ENCODE measurements around the gene SLC26A5.
"Not testable (repeated sequence)": the region's sequence is repeated elsewhere in the genome, so short reads cannot be mapped to it uniquely, and the experiment has no call there.

SLC26A5 gene

DNA sequence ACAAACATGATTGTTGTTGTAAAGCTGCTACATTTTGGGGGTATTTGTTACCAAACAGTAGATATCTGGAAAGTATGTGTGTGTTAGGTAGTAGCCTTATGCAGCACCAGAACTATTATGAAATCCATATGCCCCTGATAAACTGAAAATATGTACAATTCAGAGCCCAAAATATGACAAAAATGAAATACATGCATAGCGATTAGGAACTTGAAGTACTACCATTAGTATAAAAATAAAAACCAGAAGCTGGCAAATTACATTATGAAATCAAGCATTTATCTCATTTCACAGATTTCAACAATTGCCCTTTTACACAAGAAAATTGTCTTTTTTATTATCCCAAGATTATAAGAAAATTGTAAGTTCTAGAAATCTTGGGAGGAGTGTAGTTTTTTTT is 33.9 kb downstream of the SLC26A5 start:
- no peak for FAIRE-seq

GRCh38 chr7:103405789-103406613 is 40.0 kb downstream of the SLC26A5 start:
- FAIRE-seq; DNase-seq (ENCODE audit: insufficient read length, low spot score): not testable (repeated sequence)

More for the DNA sequence above, 33.9 kb downstream of the SLC26A5 start:
- DNase-seq (ENCODE audit: insufficient read length, low spot score) = no peak

DNA sequence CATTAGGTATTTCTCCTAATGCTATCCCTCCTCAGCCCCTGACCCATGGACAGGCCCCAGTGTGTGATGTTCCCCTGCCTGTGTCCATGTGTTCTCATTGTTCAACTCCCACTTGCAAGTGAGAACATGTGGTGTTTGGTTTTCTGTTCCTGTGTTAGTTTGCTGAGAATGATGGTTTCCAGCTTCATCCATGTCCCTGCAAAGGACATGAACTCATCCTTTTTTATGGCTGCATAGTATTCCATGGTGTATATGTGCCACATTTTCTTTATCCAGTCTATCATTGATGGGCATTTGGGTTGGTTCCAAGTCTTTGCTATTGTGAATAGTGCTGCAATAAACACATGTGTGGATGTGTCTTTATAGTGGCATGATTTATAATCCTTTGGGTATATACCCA is 46.3 kb downstream of the SLC26A5 start:
- not testable (repeated sequence) for FAIRE-seq

GRCh38 chr7:103398483-103399127 is 47.4 kb downstream of the SLC26A5 start:
- DNase-seq (ENCODE audit: insufficient read length, low spot score) (no peak), FAIRE-seq (no peak)

More for the DNA sequence above, 46.3 kb downstream of the SLC26A5 start:
- DNase-seq (ENCODE audit: insufficient read length, low spot score) = not testable (repeated sequence)

DNA sequence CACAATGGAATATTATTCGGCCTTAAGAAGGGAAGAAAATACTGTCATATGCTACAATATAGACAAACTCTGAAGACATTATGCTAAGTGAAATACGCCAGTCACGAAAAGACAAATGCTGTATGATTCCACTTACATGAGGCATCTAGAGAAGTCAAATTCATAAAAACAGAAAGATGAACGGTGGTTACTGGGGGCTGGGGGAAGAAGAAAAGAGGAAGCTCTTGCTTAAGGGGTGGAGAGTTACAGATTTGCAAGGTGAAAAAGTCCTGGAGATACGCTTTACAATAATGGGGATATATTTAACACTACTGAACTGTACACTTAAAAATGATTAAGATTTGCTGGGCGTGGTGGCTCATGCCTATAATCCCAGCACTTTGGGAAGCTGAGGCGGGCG is 49.5 kb downstream of the SLC26A5 start:
- FAIRE-seq (no peak), DNase-seq (ENCODE audit: insufficient read length, low spot score) (no peak)

DNA sequence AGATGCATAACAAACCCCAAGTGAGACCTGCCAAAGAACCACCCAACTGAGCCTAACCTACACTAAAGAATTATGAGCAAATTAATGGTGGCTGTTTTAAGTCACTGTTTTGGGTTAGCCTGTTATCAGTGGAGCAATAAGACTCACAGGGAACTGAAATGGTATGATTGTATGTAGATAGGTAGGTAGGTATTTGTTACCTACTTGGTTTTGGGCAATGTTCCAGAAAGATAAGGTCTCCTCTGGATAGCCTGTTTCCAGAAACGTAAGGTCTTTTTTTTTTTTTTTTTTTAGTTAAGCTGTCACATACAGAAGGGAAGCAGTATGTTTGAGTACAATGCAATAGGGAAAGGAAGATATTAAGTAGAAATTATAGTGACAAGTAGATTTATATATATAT is 50.9 kb downstream of the SLC26A5 start:
- no peak for FAIRE-seq
- no peak for DNase-seq (ENCODE audit: insufficient read length, low spot score)

GRCh38 chr7:103394566-103394965 is 51.4 kb downstream of the SLC26A5 start:
- FAIRE-seq (no peak), DNase-seq (ENCODE audit: insufficient read length, low spot score) (no peak)

DNA sequence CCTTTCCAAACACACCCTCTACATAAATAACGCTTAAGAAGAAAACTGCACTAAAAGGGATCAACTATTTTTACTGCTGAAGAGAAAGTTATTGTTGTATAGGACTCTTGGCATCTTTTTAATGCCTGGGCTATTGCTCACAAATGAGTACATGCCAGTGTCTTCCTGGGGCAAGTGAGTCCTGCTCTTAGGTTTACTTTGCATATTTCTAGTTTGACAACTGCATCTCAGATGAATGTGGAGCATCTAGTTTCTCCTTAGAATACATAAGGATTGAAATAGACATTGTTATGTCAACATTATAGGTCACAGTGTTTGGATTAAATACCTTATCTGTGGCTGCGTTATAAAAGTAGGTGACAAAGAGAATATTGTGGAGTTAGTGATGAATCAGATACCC is 54.0 kb downstream of the SLC26A5 start:
- DNase-seq (ENCODE audit: insufficient read length, low spot score) = no peak
- no peak for FAIRE-seq

DNA sequence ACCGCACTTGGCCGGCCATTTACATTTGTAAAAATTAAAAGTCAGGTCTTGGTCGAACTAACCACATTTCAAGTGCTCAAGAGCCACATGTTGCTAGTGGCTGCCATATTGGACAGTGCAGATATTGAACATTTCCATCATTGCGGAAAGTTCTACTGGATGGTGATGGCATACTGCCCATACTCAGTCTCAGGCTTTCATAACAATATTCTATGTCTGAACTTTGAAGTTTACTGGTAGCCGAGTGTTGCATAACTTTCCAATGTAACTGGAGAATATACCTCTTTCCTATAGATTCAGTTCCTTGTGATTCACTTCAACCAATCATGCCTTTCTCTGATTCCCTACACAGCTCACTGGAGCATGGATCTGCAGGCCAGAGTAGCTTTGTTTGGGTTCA is 54.9 kb downstream of the SLC26A5 start:
- no peak for FAIRE-seq

GRCh38 chr7:103389263-103389662 is 56.7 kb downstream of the SLC26A5 start:
- FAIRE-seq = no peak

More for the DNA sequence above, 54.9 kb downstream of the SLC26A5 start:
- no peak for DNase-seq (ENCODE audit: insufficient read length, low spot score)

GRCh38 chr7:103388469-103389140 is 57.4 kb downstream of the SLC26A5 start:
- no peak for FAIRE-seq
- DNase-seq (ENCODE audit: insufficient read length, low spot score) = no peak

More at GRCh38 chr7:103389263-103389662, 56.7 kb downstream of the SLC26A5 start:
- DNase-seq (ENCODE audit: insufficient read length, low spot score) = no peak

DNA sequence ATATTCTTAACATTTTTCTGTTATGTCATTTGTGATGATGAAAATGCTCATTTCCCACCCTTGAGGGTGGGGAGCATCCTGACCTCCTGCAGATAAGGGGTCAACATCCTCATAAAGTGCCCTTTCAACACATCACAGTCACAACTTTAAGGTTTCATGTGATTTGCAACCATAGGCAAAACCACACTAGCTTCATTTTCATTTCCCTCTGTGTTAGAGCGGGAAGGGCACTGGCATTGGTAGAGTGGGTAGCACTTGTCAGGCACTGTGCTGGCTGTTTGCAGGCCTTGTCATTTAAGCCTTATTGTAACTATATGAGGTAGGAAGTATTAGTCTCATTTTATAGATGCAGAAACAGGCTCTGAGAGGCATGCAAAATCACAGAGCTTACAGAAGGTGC is 58.8 kb downstream of the SLC26A5 start:
- DNase-seq (ENCODE audit: insufficient read length, low spot score) (no peak), FAIRE-seq (no peak)

DNA sequence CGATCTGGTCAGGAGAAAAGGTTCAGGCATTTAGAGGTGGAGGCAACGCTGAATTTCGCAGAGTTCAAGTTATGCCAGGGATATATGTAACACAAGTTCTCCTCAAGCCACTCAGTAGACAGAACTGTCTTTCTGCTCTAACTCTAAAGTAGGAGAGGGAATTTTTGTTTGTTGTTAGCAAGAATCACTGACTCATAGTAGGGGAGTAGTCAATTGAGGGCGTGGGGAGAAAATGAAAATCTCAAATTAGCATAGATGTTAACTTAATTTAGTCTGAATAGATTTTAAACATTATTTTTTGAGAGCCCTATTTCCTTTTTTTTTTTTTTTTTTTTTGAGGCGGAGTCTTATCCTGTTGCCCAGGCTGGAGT is 64.0 kb downstream of the SLC26A5 start:
- FAIRE-seq = no peak
- DNase-seq (ENCODE audit: insufficient read length, low spot score) = no peak

- DNase-seq (ENCODE audit: insufficient read length, low spot score) = no peak
- peak; percentile 98 for FAIRE-seq
Observed at GRCh38 chr7:103381280-103382031, 64.6 kb downstream of the SLC26A5 start.

DNA sequence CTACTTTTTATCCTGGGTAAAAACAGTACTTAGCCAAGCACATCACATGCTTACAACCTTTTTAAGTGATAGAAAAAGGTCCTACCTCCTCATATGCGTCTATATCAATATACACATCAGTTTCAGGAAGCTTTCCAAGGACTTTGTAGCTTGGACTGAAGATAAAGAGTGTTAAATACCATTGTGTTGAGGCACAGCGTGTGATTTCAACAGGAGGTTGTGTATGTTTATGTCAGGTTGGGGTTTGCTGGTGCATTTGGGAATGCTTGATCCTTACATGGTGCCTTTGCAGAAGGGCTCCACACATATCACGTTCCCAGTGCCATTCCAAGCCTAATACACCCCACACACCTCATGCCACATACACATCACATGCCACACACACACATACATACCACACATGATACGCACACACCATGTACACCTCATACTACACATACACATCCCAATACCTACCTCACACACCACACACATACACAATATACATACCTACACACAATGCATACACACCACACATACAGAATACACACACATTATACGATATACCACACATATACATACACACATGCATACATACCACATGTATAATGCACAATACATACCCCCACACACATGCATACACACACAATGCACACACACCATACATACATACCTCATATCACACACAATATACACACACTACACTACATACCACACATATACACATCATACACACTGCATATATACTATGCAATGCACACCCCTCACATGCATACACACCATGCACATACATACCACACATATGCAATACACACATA is 65.4 kb downstream of the SLC26A5 start:
- FAIRE-seq = no peak

GRCh38 chr7:103379270-103379975 is 66.6 kb downstream of the SLC26A5 start:
- FAIRE-seq = no peak
- no peak for DNase-seq (ENCODE audit: insufficient read length, low spot score)

More for the DNA sequence above, 65.4 kb downstream of the SLC26A5 start:
- no peak for DNase-seq (ENCODE audit: insufficient read length, low spot score)

- no peak for DNase-seq (ENCODE audit: insufficient read length, low spot score)
- FAIRE-seq = no peak
Observed at GRCh38 chr7:103373866-103374643, 72.0 kb downstream of the SLC26A5 start.

- DNase-seq (ENCODE audit: insufficient read length, low spot score) (no peak), FAIRE-seq (no peak)
Observed at GRCh38 chr7:103369432-103369831, 76.6 kb downstream of the SLC26A5 start.

GRCh38 chr7:103349805-103350204 is 96.2 kb downstream of the SLC26A5 start:
- DNase-seq (ENCODE audit: insufficient read length, low spot score) = no peak
- FAIRE-seq = no peak

Data from HTR-8/SVneo (cell line).